Thymus (tissue), 14 donors: ENCODE results near the gene DIO2. TPM values are rescaled to one million over a fixed set of nuclear protein-coding genes. Genes with fewer than 3 reads are reported as not detected.

Experiments used
- DNase-seq, 9 donors: peaks; one replicate each; pipeline ENCODE4 v3.0.0-alpha.2; 2013; ENCODE audit warnings: low spot score in 9 of 9, low read depth in 6 of 9, missing footprints in 1 of 9
- H3K27ac ChIP-seq, 2 donors: one replicate each; pipeline ENCODE4 v1.5.1; 2013; ENCODE audit warnings: control low read depth in 1 of 2, low read depth in 1 of 2, low read length in 1 of 2, mild to moderate bottlenecking in 1 of 2, moderate library complexity in 1 of 2
- H3K27me3 ChIP-seq, 2 donors: one replicate each; pipeline ENCODE4 v1.5.1; 2013; ENCODE audit warnings: low read length in 1 of 2; ENCODE audit not compliant: control insufficient read depth in 2 of 2, insufficient read depth in 1 of 2
- H3K36me3 ChIP-seq, 2 donors: one replicate each; pipeline ENCODE4 v1.5.1; 2013; ENCODE audit warnings: low read length in 1 of 2, mild to moderate bottlenecking in 1 of 2, moderate library complexity in 1 of 2; ENCODE audit not compliant: control insufficient read depth in 2 of 2, insufficient read depth in 2 of 2
- H3K4me1 ChIP-seq, 2 donors: one replicate each; pipeline ENCODE4 v1.5.1; 2013; ENCODE audit warnings: low read length in 2 of 2; ENCODE audit not compliant: control insufficient read depth in 2 of 2, insufficient read depth in 2 of 2
- H3K4me3 ChIP-seq, 2 donors: one replicate each; pipeline ENCODE4 v1.5.1; 2013; ENCODE audit warnings: low read length in 2 of 2, control low read depth in 1 of 2, mild to moderate bottlenecking in 1 of 2
- H3K9me3 ChIP-seq, 2 donors: one replicate each; pipeline ENCODE4 v1.5.1; 2013; ENCODE audit warnings: low read length in 1 of 2, mild to moderate bottlenecking in 1 of 2; ENCODE audit not compliant: control insufficient read depth in 2 of 2, insufficient read depth in 1 of 2
- WGBS: extraction: QIAGEN DNeasy Blood & Tissue Kit; methylation state at CpG from one replicate; pipeline ENCODE4 v1.1.7; 2013; 5-methylcytosine and 5-hydroxymethylcytosine counted together
- long read RNA-seq, 10 donors: transcript quantifications; one replicate each; lab custom pipeline, GENCODE V29; 2026
- polyA plus RNA-seq: library from polyadenylated mRNA; stranded (reverse); fragments of 200-250 nt; gene quantifications from one replicate; pipeline ENCODE4 v1.2.3, GENCODE V29; 2013
- total RNA-seq: library from RNA; stranded (reverse); fragments of 120-200 nt; gene quantifications from one replicate; pipeline ENCODE4 v1.2.4, GENCODE V29; 2013
- donor health status: healthy.

DIO2 gene
- total RNA-seq (0.09 TPM), polyA plus RNA-seq (1.3 TPM)
- long read RNA-seq, donor 1: 0 reads
- long read RNA-seq, donor 2: 0 reads
- long read RNA-seq, donor 3: 0 reads
- long read RNA-seq, donor 4: 0 reads
- long read RNA-seq, donor 5: 0 reads
- long read RNA-seq, donor 6: 0 reads
- long read RNA-seq, donor 7, full-length matches to known transcripts: 1 of 1 reads
- long read RNA-seq, donor 7, partial matches to known transcripts: 0 of 1 reads
- long read RNA-seq, donor 7, other reads (novel, unspliced or antisense): 0 of 1 reads
- long read RNA-seq, donor 8: 0 reads
- long read RNA-seq, donor 9: 0 reads
- long read RNA-seq, donor 10: 0 reads

GRCh38 chr14:80211153-80212022, at the start of gene DIO2:
Gene DIO2, minus strand, starts transcription at chr14:80211504. Its CDS starts 32 bp downstream, at chr14:80211472.
- no peak for DNase-seq
- Histone ChIP-seq H3K9me3 (no peaks in the 10 kb centered on the region), H3K4me1 (no peaks in the 10 kb centered on the region), H3K27ac (no peak within 1 kb of the TSS), H3K27me3 (peaks cover 0 to 3% of the 10 kb centered on the region in 2 donors), H3K36me3 (no peaks in the 10 kb centered on the region), H3K4me3 (no peak within 1 kb of the TSS)
- 49% methylated on average over 17 of the region's 17 CpGs for WGBS

- no peak overlapping the region for H3K27ac ChIP-seq
- 96% methylated on average over 5 of the region's 5 CpGs for WGBS
- no peak for DNase-seq
Measured at GRCh38 chr14:80260645-80261044, 49.3 kb upstream of the DIO2 start.

GRCh38 chr14:80239631-80240030, 28.3 kb upstream of the DIO2 start:
- Histone ChIP-seq H3K9me3 (peaks cover 0 to 7% of the 10 kb centered on the region in 2 donors), H3K27me3 (no peaks in the 10 kb centered on the region), H3K27ac (no peak overlapping the region), H3K4me1 (no peaks in the 10 kb centered on the region), H3K4me3 (no peak overlapping the region), H3K36me3 (no peaks in the 10 kb centered on the region)
- 84% methylated on average over 2 of the region's 2 CpGs for WGBS
- DNase-seq: no peak

More at GRCh38 chr14:80260645-80261044, 49.3 kb upstream of the DIO2 start:
- Histone ChIP-seq H3K36me3 (no peaks in the 10 kb centered on the region), H3K27me3 (no peaks in the 10 kb centered on the region), H3K4me1 (no peaks in the 10 kb centered on the region), H3K9me3 (no peaks in the 10 kb centered on the region), H3K4me3 (no peak overlapping the region)

GRCh38 chr14:80237143-80237542, 25.8 kb upstream of the DIO2 start:
- WGBS: 94% methylated on average over 3 of the region's 3 CpGs
- Histone ChIP-seq H3K4me3 (no peak overlapping the region), H3K36me3 (no peaks in the 10 kb centered on the region), H3K27me3 (no peaks in the 10 kb centered on the region), H3K27ac (no peak overlapping the region), H3K9me3 (peaks cover 0 to 7% of the 10 kb centered on the region in 2 donors), H3K4me1 (no peaks in the 10 kb centered on the region)
- DNase-seq: no peak

GRCh38 chr14:80233470-80234089, 22.3 kb upstream of the DIO2 start:
- 94% methylated on average over 2 of the region's 2 CpGs for WGBS

GRCh38 chr14:80231702-80232101, 20.4 kb upstream of the DIO2 start:
- DNase-seq: no peak
- WGBS: 92% methylated on average over 2 of the region's 2 CpGs
- no peak overlapping the region for H3K27ac ChIP-seq

More at GRCh38 chr14:80233470-80234089, 22.3 kb upstream of the DIO2 start:
- Histone ChIP-seq H3K27me3 (no peaks in the 10 kb centered on the region), H3K4me1 (no peaks in the 10 kb centered on the region), H3K9me3 (peaks cover 0 to 7% of the 10 kb centered on the region in 2 donors), H3K4me3 (no peak overlapping the region), H3K27ac (no peak overlapping the region), H3K36me3 (no peaks in the 10 kb centered on the region)
- DNase-seq: no peak

GRCh38 chr14:80223696-80224465, 12.6 kb upstream of the DIO2 start:
- H3K4me1 ChIP-seq: no peaks in the 10 kb centered on the region
- no peaks in the 10 kb centered on the region for H3K27me3 ChIP-seq
- H3K36me3 ChIP-seq: no peaks in the 10 kb centered on the region
- 95% methylated on average over 3 of the region's 3 CpGs for WGBS
- H3K9me3 ChIP-seq: no peaks in the 10 kb centered on the region
- H3K27ac ChIP-seq: no peak overlapping the region
- DNase-seq: no peak
- H3K4me3 ChIP-seq: no peak overlapping the region

More at GRCh38 chr14:80231702-80232101, 20.4 kb upstream of the DIO2 start:
- peaks cover 0 to under 1% of the 10 kb centered on the region in 2 donors for H3K9me3 ChIP-seq
- no peak overlapping the region for H3K4me3 ChIP-seq
- H3K4me1 ChIP-seq: no peaks in the 10 kb centered on the region
- no peaks in the 10 kb centered on the region for H3K36me3 ChIP-seq
- H3K27me3 ChIP-seq: no peaks in the 10 kb centered on the region

GRCh38 chr14:80216818-80217217, 5.5 kb upstream of the DIO2 start:
- H3K27ac ChIP-seq: no peak overlapping the region

More at GRCh38 chr14:80216818-80217217, 5.5 kb upstream of the DIO2 start:
- no peak overlapping the region for H3K4me3 ChIP-seq
- H3K9me3 ChIP-seq: no peaks in the 10 kb centered on the region
- no peaks in the 10 kb centered on the region for H3K36me3 ChIP-seq
- H3K4me1 ChIP-seq: no peaks in the 10 kb centered on the region
- DNase-seq: no peak
- no peaks in the 10 kb centered on the region for H3K27me3 ChIP-seq
- 96% methylated on average over 3 of the region's 3 CpGs for whole genome bisulfite sequencing
